ENCODE data around the gene DEFB127.
"Not testable (repeated sequence)": the region's sequence is repeated elsewhere in the genome, so short reads cannot be mapped to it uniquely, and the experiment has no call there.

Gene DEFB127

DNA sequence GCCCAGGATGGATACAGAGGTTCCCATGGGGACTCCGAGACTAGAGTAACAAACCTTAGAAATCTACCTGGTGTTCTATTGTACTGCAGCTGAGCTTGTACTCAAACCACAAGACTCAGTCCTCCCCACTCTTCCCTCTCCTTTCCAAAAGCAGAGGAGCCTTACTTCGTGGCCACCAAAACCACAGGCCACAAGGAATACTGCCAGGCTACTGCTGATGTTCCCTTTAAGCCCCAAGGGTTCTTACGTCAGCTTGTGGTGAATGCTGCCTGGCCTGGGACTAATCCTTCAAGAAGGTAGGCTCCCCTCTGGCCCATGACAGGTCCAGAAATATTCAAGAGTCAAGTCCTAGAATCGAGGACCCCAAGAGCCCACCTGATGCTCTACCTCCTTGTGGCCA lies 42.7 kb downstream of the DEFB127 start:
- TF ChIP-seq, protein P1, sequence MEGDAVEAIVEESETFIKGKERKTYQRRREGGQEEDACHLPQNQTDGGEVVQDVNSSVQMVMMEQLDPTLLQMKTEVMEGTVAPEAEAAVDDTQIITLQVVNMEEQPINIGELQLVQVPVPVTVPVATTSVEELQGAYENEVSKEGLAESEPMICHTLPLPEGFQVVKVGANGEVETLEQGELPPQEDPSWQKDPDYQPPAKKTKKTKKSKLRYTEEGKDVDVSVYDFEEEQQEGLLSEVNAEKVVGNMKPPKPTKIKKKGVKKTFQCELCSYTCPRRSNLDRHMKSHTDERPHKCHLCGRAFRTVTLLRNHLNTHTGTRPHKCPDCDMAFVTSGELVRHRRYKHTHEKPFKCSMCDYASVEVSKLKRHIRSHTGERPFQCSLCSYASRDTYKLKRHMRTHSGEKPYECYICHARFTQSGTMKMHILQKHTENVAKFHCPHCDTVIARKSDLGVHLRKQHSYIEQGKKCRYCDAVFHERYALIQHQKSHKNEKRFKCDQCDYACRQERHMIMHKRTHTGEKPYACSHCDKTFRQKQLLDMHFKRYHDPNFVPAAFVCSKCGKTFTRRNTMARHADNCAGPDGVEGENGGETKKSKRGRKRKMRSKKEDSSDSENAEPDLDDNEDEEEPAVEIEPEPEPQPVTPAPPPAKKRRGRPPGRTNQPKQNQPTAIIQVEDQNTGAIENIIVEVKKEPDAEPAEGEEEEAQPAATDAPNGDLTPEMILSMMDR (IDR thresholded peaks at IDR 0.05) = no peak
- TF ChIP-seq ZFX (IDR thresholded peaks at IDR 0.05; ENCODE audit: borderline replicate concordance) = no peak
- no peak overlapping the region for H3K27ac ChIP-seq

DNA sequence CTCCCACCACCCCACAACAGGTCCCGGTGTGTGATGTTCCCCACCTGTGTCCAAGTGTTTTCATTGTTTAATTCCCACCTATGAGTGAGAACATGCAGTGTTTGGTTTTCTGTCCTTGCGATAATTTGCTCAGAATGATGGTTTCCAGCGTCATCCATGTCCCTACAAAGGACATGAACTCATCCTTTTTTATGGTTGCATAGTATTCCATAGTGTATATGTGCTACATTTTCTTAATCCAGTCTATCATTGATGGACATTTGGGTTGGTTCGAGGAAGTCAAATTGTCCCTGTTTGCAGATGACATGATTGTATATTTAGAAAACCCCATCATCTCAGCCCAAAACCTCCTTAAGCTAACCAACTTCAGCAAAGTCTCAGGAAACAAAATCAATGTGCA lies 46.4 kb downstream of the DEFB127 start:
- not testable (repeated sequence) for H3K27ac ChIP-seq
